Gastroesophageal sphincter (tissue), 3 donors: Measurements from ENCODE around the gene MXI1.

Experiments used
- CTCF ChIP-seq, 4 experiments: fragments of 200-600 bp in 2 of 4; fragments of 450-650 bp in 2 of 4; sonication (generic) in 1 of 4; IDR thresholded peaks; one replicate each; pipeline ENCODE4 v1.5.1; 2017 to 2019; ENCODE audit warnings: antibody characterized with exemption in 4 of 4, mild to moderate bottlenecking in 2 of 4, moderate library complexity in 2 of 4
- EP300 ChIP-seq: sonication (generic); formaldehyde crosslinking; IDR thresholded peaks from one replicate; pipeline ENCODE4 v1.6.1; 2017; ENCODE audit warnings: antibody characterized with exemption, mild to moderate bottlenecking
- POLR2A ChIP-seq, 2 donors: fragments of 450-650 bp; IDR thresholded peaks; one replicate each; pipeline ENCODE4 v1.6.1; 2017; ENCODE audit warnings: antibody characterized with exemption in 2 of 2, mild to moderate bottlenecking in 2 of 2, moderate library complexity in 1 of 2

- TF ChIP-seq CTCF (IDR thresholded peaks at IDR 0.05) (no peak), EP300 (no peak), POLR2A (IDR thresholded peaks at IDR 0.05) (peak; percentile 51 to 64)
These were observed 97.5 kb downstream of the MXI1 start, which contains the start of gene SMNDC1 for GRCh38 chr10:110304780-110305421.
